Panc1 (cell line): ENCODE data around the gene TOR1AIP2. TPM values are rescaled to one million over a fixed set of nuclear protein-coding genes. Genes with fewer than 3 reads are reported as not detected.

Experiments
- ATAC-seq: fragments of 200-7000 bp; cut with Tn5 transposase; 2 replicates; pipeline ENCODE4 v1.9.1; 2020; ENCODE audit warnings: mild to moderate bottlenecking, moderate library complexity
- BruUV-seq: library from RNA; stranded (reverse); fragments of 400-500 nt; replicated peaks from 2 replicates; lab custom pipeline; 2021; lab: Mats Ljungman, UMichigan
- CTCF ChIA-PET: fragments of 300-600 bp; sonication (Branson Sonifier 250); formaldehyde crosslinking; loops from one replicate; lab custom pipeline; 2022; ENCODE audit warnings: antibody characterized with exemption; lab: Charles Lee
- POLR2A ChIA-PET: fragments of 300-600 bp; sonication (Branson Sonifier 250); formaldehyde crosslinking; loops from one replicate; lab custom pipeline; 2022; ENCODE audit warnings: antibody characterized with exemption; lab: Charles Lee
- DNase-seq: peaks from one replicate; pipeline ENCODE4 v3.0.0-alpha.2; 2010; ENCODE audit warnings: low read depth, low spot score
- H3K27ac ChIP-seq: 2 replicates; pipeline ENCODE4 v1.5.1; 2011; ENCODE audit warnings: mild to moderate bottlenecking, low read length, inconsistent platforms
- H3K27me3 ChIP-seq: fragments of 200-500 bp; sonication (Bioruptor generic); 2 replicates; pipeline ENCODE4 v1.6.0; 2014; ENCODE audit warnings: low read length, inconsistent platforms; ENCODE audit not compliant: control insufficient read depth, insufficient read depth
- H3K36me3 ChIP-seq: fragments of 200-500 bp; sonication (Bioruptor generic); 2 replicates; pipeline ENCODE4 v1.5.1; 2014; ENCODE audit warnings: inconsistent platforms, mild to moderate bottlenecking, low read length, moderate library complexity; ENCODE audit not compliant: control insufficient read depth, insufficient read depth
- H3K4me1 ChIP-seq: 2 replicates; pipeline ENCODE4 v1.5.1; 2011; ENCODE audit warnings: inconsistent platforms, mild to moderate bottlenecking, low read length, moderate library complexity; ENCODE audit not compliant: control insufficient read depth, insufficient read depth
- H3K4me3 ChIP-seq, 2 experiments: 2 replicates each; pipeline ENCODE4 v1.5.1; 2011 to 2012; ENCODE audit warnings: low read depth in 2 of 2, low read length in 2 of 2, mild to moderate bottlenecking in 2 of 2, inconsistent platforms in 1 of 2, moderate library complexity in 1 of 2
- H3K9me3 ChIP-seq: fragments of 200-500 bp; sonication (Bioruptor generic); 2 replicates; pipeline ENCODE4 v1.5.1; 2014; ENCODE audit warnings: low read depth, mild to moderate bottlenecking, inconsistent platforms, low read length, moderate library complexity; ENCODE audit not compliant: control insufficient read depth, insufficient read depth
- CTCF ChIP-seq: fragments of 450-650 bp; IDR thresholded peaks from 2 replicates; pipeline ENCODE4 v1.5.1; 2017; ENCODE audit warnings: mild to moderate bottlenecking
- POLR2AphosphoS5 ChIP-seq: IDR thresholded peaks from 2 replicates; pipeline ENCODE4 v1.6.1; 2012; ENCODE audit warnings: mild to moderate bottlenecking, low read depth, low read length, moderate library complexity
- REST ChIP-seq, 2 experiments: IDR thresholded peaks; 2 replicates each; pipeline ENCODE4 v1.6.1; 2011 to 2012; ENCODE audit warnings: low read depth in 2 of 2, control low read depth in 1 of 2, low read length in 1 of 2, mild to moderate bottlenecking in 1 of 2, moderate library complexity in 1 of 2; ENCODE audit not compliant: insufficient read depth in 1 of 2
- SIN3A ChIP-seq: IDR thresholded peaks from 2 replicates; pipeline ENCODE4 v1.6.1; 2012; ENCODE audit warnings: low read depth, mild to moderate bottlenecking, low read length, moderate library complexity, borderline replicate concordance; ENCODE audit not compliant: insufficient read depth
- TCF7L2 ChIP-seq: IDR thresholded peaks from 2 replicates; pipeline ENCODE4 v1.6.1; 2011; ENCODE audit warnings: mild to moderate bottlenecking, low read depth, low read length, inconsistent platforms
- in situ Hi-C: cut with HindIII; loops from 2 replicates; pipeline ENCODE4 v1.10.0; 2016; ENCODE audit warnings: low sequenced_read_pairs, low pct_unique_long_range_greater_than_20kb
- intact Hi-C: fragments of 100-400 bp; cut with micrococcal nuclease; formaldehyde crosslinking; loops from one replicate; pipeline ENCODE4 v1.10.0; 2022; ENCODE audit not compliant: unreplicated experiment
- total RNA-seq: library from RNA; stranded (reverse); gene quantifications from one replicate; pipeline ENCODE4 v1.2.1, GENCODE V29; 2021; ENCODE audit not compliant: unreplicated experiment

TOR1AIP2 gene
- total RNA-seq, 1 experiment from 2014 or later: 94.9 TPM

GRCh38 chr1:179921981-179922872 lies 44.6 kb upstream of the TOR1AIP2 start:
- no TSS peak for BruUV-seq
- POLR2A ChIA-PET: no interaction called here
- Histone ChIP-seq H3K27me3 (no peaks in the 10 kb centered on the region), H3K9me3 (no peaks in the 10 kb centered on the region), H3K4me1 (peaks cover 4% of the 10 kb centered on the region; the same call in 1 of the 2 replicates), H3K36me3 (peaks cover 23% of the 10 kb centered on the region), H3K27ac (no peak overlapping the region), H3K4me3 (no peak overlapping the region)
- CTCF ChIA-PET: interaction anchor here (0.6 kb wide), 1 partner anchor 109 kb away, joined by 3 read pairs; no protein-coding TSS in a partner anchor
- intact Hi-C loops: no loop called here
- in situ Hi-C loops: no loop called here
- DNase-seq: no peak
- ATAC-seq: no peak
- TF ChIP-seq REST (IDR thresholded peaks at IDR 0.05; ENCODE audit: insufficient read depth in 1 of 2, low read depth in 2 of 2, low read length in 1 of 2): no peak
- TF ChIP-seq TCF7L2: no peak
- no peak for TF ChIP-seq CTCF
- TF ChIP-seq POLR2AphosphoS5: no peak
- TF ChIP-seq SIN3A: no peak

- CTCF ChIA-PET: no interaction called here
- in situ Hi-C loops (no loop called here), intact Hi-C loops (no loop called here)
- peaks cover 2% of the 10 kb centered on the region; the same call in 1 of the 2 replicates for H3K4me1 ChIP-seq
- no peaks in the 10 kb centered on the region for H3K9me3 ChIP-seq
- TF ChIP-seq SIN3A: no peak
- TF ChIP-seq TCF7L2: no peak
- TF ChIP-seq REST (IDR thresholded peaks at IDR 0.05; ENCODE audit: insufficient read depth in 1 of 2, low read depth in 2 of 2, low read length in 1 of 2): no peak
- no peak for TF ChIP-seq CTCF
- no peak for TF ChIP-seq POLR2AphosphoS5
- H3K27me3 ChIP-seq: no peaks in the 10 kb centered on the region
- BruUV-seq: no TSS peak
- no peak overlapping the region for H3K4me3 ChIP-seq
- ATAC-seq (no peak), DNase-seq (no peak)
- H3K36me3 ChIP-seq: peaks cover 27% of the 10 kb centered on the region
- no peak overlapping the region for H3K27ac ChIP-seq
- POLR2A ChIA-PET: no interaction called here
Observed at GRCh38 chr1:179921472-179921871, 43.9 kb upstream of the TOR1AIP2 start.
